ENCODE measurements around the gene ZNF280B. TPM values are rescaled to one million over a fixed set of nuclear protein-coding genes. Genes with fewer than 3 reads are reported as not detected.
"Not testable (repeated sequence)": the region's sequence is repeated elsewhere in the genome, so short reads cannot be mapped to it uniquely, and the experiment has no call there.

ZNF280B gene
- total and polyA plus RNA-seq, 2 donors (not counting 3 experiments of a cell fraction or from before 2014, with no cell fraction given), result 1.5 to 3.1 TPM

DNA sequence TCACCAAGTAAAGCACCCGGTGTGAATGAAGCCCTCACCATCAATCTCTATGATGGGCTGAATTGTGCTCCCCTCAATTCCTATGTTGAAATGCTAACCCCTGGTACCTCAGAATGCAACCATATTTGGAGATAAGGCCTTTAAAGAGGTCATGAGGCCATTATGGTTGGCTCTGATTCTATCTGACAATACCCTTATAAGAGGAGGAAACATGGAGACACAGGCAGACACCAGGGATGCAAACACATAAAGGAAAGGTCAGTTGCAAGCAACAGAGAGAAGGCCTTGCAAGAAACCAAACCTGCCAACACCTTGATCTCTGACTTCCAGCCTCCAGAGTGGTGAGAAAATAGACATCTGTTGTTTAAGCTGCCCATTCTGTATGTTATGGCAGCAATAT is 24.9 kb upstream of the ZNF280B start:
- intact Hi-C loops (cut with micrococcal nuclease), result no loop called here
- FAIRE-seq, result no peak

GRCh38 chr22:22532547-22533071 is 24.1 kb upstream of the ZNF280B start:
- H3K4me3 ChIP-seq (replicated peaks in 1 of 3; ENCODE audit: insufficient read depth in 1 of 3, low read depth in 1 of 3, low read length in 3 of 3); dilution Hi-C loops (cut with MboI; ENCODE audit: extremely low pct_ligation_motif_present, low sequenced_read_pairs); H3K9ac ChIP-seq (replicated peaks; ENCODE audit: extremely low read depth, insufficient read depth, low read length); POLR2A ChIA-PET; DNase-seq (ENCODE audit: low read depth, low spot score); H3K9me3 ChIP-seq (replicated peaks; ENCODE audit: control insufficient read depth, insufficient read depth, low read length); BruUV-seq (replicated peaks); FAIRE-seq; H3K4me2 ChIP-seq (ENCODE audit: insufficient read depth, low read length); H3K27ac ChIP-seq (ENCODE audit: insufficient read depth, low read depth, low read length); intact Hi-C loops (cut with micrococcal nuclease); H3K4me1 ChIP-seq (ENCODE audit: control insufficient read depth, extremely low read depth, insufficient read depth, low read length); H2AFZ ChIP-seq (ENCODE audit: low read depth, low read length); H3K79me2 ChIP-seq (ENCODE audit: control insufficient read depth, insufficient read depth, low read length); H3K27me3 ChIP-seq (ENCODE audit: control insufficient read depth in 2 of 2, insufficient read depth in 2 of 2, low read length in 2 of 2); H3K9me1 ChIP-seq (replicated peaks; ENCODE audit: control insufficient read depth, extremely low read depth, insufficient read depth, low read length); H3K36me3 ChIP-seq (ENCODE audit: control insufficient read depth in 2 of 2, extremely low read depth in 1 of 2, insufficient read depth in 2 of 2, low read length in 2 of 2); H4K20me1 ChIP-seq (replicated peaks; ENCODE audit: control insufficient read depth, extremely low read depth, insufficient read depth, low read length): not testable (repeated sequence)
- CTCF ChIA-PET, result interaction anchor here (1.8 kb wide), 1 partner anchor 13 kb away, joined by 4 read pairs; the partner anchor contains the start of gene ZNF280A

More for the DNA sequence above, 24.9 kb upstream of the ZNF280B start:
- TF ChIP-seq MAX (IDR thresholded peaks at IDR 0.05; ENCODE audit: insufficient read depth, insufficient read length), result no peak
- no peak for TF ChIP-seq EZH2 (IDR thresholded peaks at IDR 0.05; ENCODE audit: borderline replicate concordance, low read depth, low read length, severe bottlenecking)
- TF ChIP-seq, protein P1, sequence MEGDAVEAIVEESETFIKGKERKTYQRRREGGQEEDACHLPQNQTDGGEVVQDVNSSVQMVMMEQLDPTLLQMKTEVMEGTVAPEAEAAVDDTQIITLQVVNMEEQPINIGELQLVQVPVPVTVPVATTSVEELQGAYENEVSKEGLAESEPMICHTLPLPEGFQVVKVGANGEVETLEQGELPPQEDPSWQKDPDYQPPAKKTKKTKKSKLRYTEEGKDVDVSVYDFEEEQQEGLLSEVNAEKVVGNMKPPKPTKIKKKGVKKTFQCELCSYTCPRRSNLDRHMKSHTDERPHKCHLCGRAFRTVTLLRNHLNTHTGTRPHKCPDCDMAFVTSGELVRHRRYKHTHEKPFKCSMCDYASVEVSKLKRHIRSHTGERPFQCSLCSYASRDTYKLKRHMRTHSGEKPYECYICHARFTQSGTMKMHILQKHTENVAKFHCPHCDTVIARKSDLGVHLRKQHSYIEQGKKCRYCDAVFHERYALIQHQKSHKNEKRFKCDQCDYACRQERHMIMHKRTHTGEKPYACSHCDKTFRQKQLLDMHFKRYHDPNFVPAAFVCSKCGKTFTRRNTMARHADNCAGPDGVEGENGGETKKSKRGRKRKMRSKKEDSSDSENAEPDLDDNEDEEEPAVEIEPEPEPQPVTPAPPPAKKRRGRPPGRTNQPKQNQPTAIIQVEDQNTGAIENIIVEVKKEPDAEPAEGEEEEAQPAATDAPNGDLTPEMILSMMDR (IDR thresholded peaks at IDR 0.05; ENCODE audit: extremely low read depth in 1 of 2, insufficient read depth in 1 of 2, low read depth in 1 of 2, low read length in 2 of 2), result no peak
- no peak for TF ChIP-seq MYC (IDR thresholded peaks at IDR 0.05; ENCODE audit: low read depth, low read length)
- TF ChIP-seq POLR2A (IDR thresholded peaks at IDR 0.05; ENCODE audit: low read depth, low read length), result no peak
- no peak for TF ChIP-seq JUN (IDR thresholded peaks at IDR 0.05; ENCODE audit: borderline replicate concordance, insufficient read depth, insufficient read length, low read depth)
- no peak for TF ChIP-seq GATA2 (IDR thresholded peaks at IDR 0.05; ENCODE audit: insufficient read depth, insufficient read length, low read depth, low read length)
- TF ChIP-seq POLR2AphosphoS5 (IDR thresholded peaks at IDR 0.05; ENCODE audit: insufficient read depth, low read depth, low read length), result no peak
- TF ChIP-seq FOS (IDR thresholded peaks at IDR 0.05; ENCODE audit: borderline replicate concordance, insufficient read depth, low read length), result no peak
- Histone ChIP-seq H3K4me3 (replicated peaks in 1 of 3; ENCODE audit: insufficient read depth in 1 of 3, low read depth in 1 of 3, low read length in 3 of 3) (no peak overlapping the region), H3K4me2 (ENCODE audit: insufficient read depth, low read length) (no peak overlapping the region), H2AFZ (ENCODE audit: low read depth, low read length) (no peak overlapping the region), H4K20me1 (replicated peaks; ENCODE audit: control insufficient read depth, extremely low read depth, insufficient read depth, low read length) (no peaks in the 10 kb centered on the region), H3K27ac (ENCODE audit: insufficient read depth, low read depth, low read length) (no peak overlapping the region), H3K79me2 (ENCODE audit: control insufficient read depth, insufficient read depth, low read length) (no peaks in the 10 kb centered on the region), H3K9me3 (replicated peaks; ENCODE audit: control insufficient read depth, insufficient read depth, low read length) (no peaks in the 10 kb centered on the region), H3K9ac (replicated peaks; ENCODE audit: extremely low read depth, insufficient read depth, low read length) (no peak overlapping the region), H3K36me3 (ENCODE audit: control insufficient read depth in 2 of 2, extremely low read depth in 1 of 2, insufficient read depth in 2 of 2, low read length in 2 of 2) (no peaks in the 10 kb centered on the region), H3K9me1 (replicated peaks; ENCODE audit: control insufficient read depth, extremely low read depth, insufficient read depth, low read length) (no peaks in the 10 kb centered on the region), H3K27me3 (ENCODE audit: control insufficient read depth in 2 of 2, insufficient read depth in 2 of 2, low read length in 2 of 2) (peaks cover 0 to 3% of the 10 kb centered on the region in 2 experiments), H3K4me1 (ENCODE audit: control insufficient read depth, extremely low read depth, insufficient read depth, low read length) (no peaks in the 10 kb centered on the region)
- DNase-seq (ENCODE audit: low read depth, low spot score), result no peak
- CTCF ChIA-PET, result interaction anchor here (0.6 to 1.8 kb wide), 2 partner anchors 14 to 296 kb away, joined by 3 to 4 read pairs; partner anchors contain the start of gene ZNF280A
- dilution Hi-C loops (cut with MboI; ENCODE audit: extremely low pct_ligation_motif_present, low sequenced_read_pairs), result no loop called here
- POLR2A ChIA-PET, result no interaction called here
- no TSS peak for BruUV-seq (replicated peaks)
